CD14-positive monocyte (primary cell): ENCODE results near the gene DTNA. TPM values are rescaled to one million over a fixed set of nuclear protein-coding genes. Genes with fewer than 3 reads are reported as not detected.
"Not testable (repeated sequence)": the region's sequence is repeated elsewhere in the genome, so short reads cannot be mapped to it uniquely, and the experiment has no call there.

Experiments
- DNase-seq, 3 donors: peaks; one replicate each; pipeline ENCODE4 v3.0.0-alpha.2; 2011 to 2022
- H2AFZ ChIP-seq: 2 replicates; pipeline ENCODE4 v1.6.0; 2012; ENCODE audit warnings: mild to moderate bottlenecking, low read depth, low read length, inconsistent platforms; ENCODE audit not compliant: insufficient read depth, poor library complexity, severe bottlenecking
- H3K27ac ChIP-seq, 2 donors: 1 replicate in 1 of 2; 2 replicates in 1 of 2; pipeline ENCODE4 v1.5.1; 2012 to 2013; ENCODE audit warnings: low read length in 2 of 2, control low read depth in 1 of 2, inconsistent platforms in 1 of 2, low read depth in 1 of 2, mild to moderate bottlenecking in 1 of 2
- H3K27me3 ChIP-seq, 2 donors: one replicate each; pipeline versions ENCODE4 v1.6.0 to v1.6.1; 2011 to 2013; ENCODE audit warnings: low read length in 2 of 2; ENCODE audit not compliant: control insufficient read depth in 2 of 2, insufficient read depth in 2 of 2
- H3K36me3 ChIP-seq, 2 donors: replicated peaks in 1 of 2; 1 replicate in 1 of 2; 2 replicates in 1 of 2; pipeline versions ENCODE4 v1.5.1 to v1.6.1; 2012 to 2013; ENCODE audit warnings: low read length in 2 of 2, control low read depth in 1 of 2, inconsistent platforms in 1 of 2, mild to moderate bottlenecking in 1 of 2; ENCODE audit not compliant: insufficient read depth in 2 of 2, control insufficient read depth in 1 of 2
- H3K4me1 ChIP-seq, 2 donors: 1 replicate in 1 of 2; 2 replicates in 1 of 2; pipeline versions ENCODE4 v1.5.1 to v1.6.1; 2012 to 2013; ENCODE audit warnings: low read length in 2 of 2, control low read depth in 1 of 2, inconsistent platforms in 1 of 2, mild to moderate bottlenecking in 1 of 2, moderate library complexity in 1 of 2; ENCODE audit not compliant: insufficient read depth in 2 of 2, control insufficient read depth in 1 of 2
- H3K4me2 ChIP-seq: replicated peaks from 2 replicates; pipeline ENCODE3; 2012; ENCODE audit warnings: low read length, moderate library complexity, mild to moderate bottlenecking; ENCODE audit not compliant: poor library complexity, severe bottlenecking; ENCODE audit errors: extremely low read depth
- H3K4me3 ChIP-seq, 3 experiments: fragments of 200-600 bp in 1 of 3; sonication (generic) in 1 of 3; replicated peaks in 1 of 3; 1 replicate in 2 of 3; 2 replicates in 1 of 3; pipeline ENCODE4 v1.5.1; 2011 to 2013; ENCODE audit warnings: low read length in 3 of 3, mild to moderate bottlenecking in 3 of 3, control low read depth in 2 of 3, low read depth in 2 of 3, inconsistent platforms in 1 of 3, moderate library complexity in 1 of 3
- H3K79me2 ChIP-seq: 2 replicates; pipeline ENCODE4 v1.6.0; 2012; ENCODE audit warnings: mild to moderate bottlenecking, control low read depth, inconsistent platforms, low read length, moderate library complexity; ENCODE audit not compliant: insufficient read depth
- H3K9ac ChIP-seq: 2 replicates; pipeline ENCODE4 v1.6.0; 2017; ENCODE audit warnings: low read length, mild to moderate bottlenecking; ENCODE audit not compliant: insufficient read depth, poor library complexity, severe bottlenecking
- H3K9me3 ChIP-seq, 2 donors: replicated peaks in 1 of 2; 1 replicate in 1 of 2; 2 replicates in 1 of 2; pipeline versions ENCODE4 v1.5.1 to v1.6.1; 2012 to 2013; ENCODE audit warnings: low read length in 2 of 2, control low read depth in 1 of 2; ENCODE audit not compliant: control insufficient read depth in 1 of 2, insufficient read depth in 1 of 2
- H4K20me1 ChIP-seq: 2 replicates; pipeline ENCODE4 v1.6.0; 2012; ENCODE audit warnings: mild to moderate bottlenecking, low read length, control low read depth, moderate library complexity; ENCODE audit not compliant: insufficient read depth
- H3K27ac Mint-ChIP-seq, 7 donors: one replicate each; pipeline ENCODE4 v1.8.0; 2020; ENCODE audit warnings: mild to moderate bottlenecking in 7 of 7, mixed read lengths in 7 of 7, moderate library complexity in 6 of 7, inconsistent platforms in 2 of 7
- H3K27me3 Mint-ChIP-seq, 3 donors: one replicate each; pipeline ENCODE4 v1.8.0; 2021 to 2022; ENCODE audit warnings: low read depth in 3 of 3, mild to moderate bottlenecking in 3 of 3, mixed read lengths in 3 of 3, moderate library complexity in 3 of 3, inconsistent platforms in 1 of 3
- H3K36me3 Mint-ChIP-seq, 2 donors: one replicate each; pipeline ENCODE4 v1.8.0; 2020; ENCODE audit warnings: mixed read lengths in 2 of 2, inconsistent platforms in 1 of 2, mild to moderate bottlenecking in 1 of 2
- H3K4me1 Mint-ChIP-seq: one replicate; pipeline ENCODE4 v1.8.0; 2020; ENCODE audit warnings: mild to moderate bottlenecking, mixed read lengths
- H3K4me3 Mint-ChIP-seq, 2 donors: one replicate each; pipeline ENCODE4 v1.8.0; 2020; ENCODE audit warnings: mild to moderate bottlenecking in 2 of 2, mixed read lengths in 2 of 2, moderate library complexity in 1 of 2
- H3K9me3 Mint-ChIP-seq, 7 donors: one replicate each; pipeline ENCODE4 v1.8.0; 2020 to 2022; ENCODE audit warnings: mixed read lengths in 7 of 7, mild to moderate bottlenecking in 6 of 7, moderate library complexity in 6 of 7, inconsistent platforms in 2 of 7
- WGBS: methylation state at CpG from one replicate; pipeline ENCODE4 v1.1.5; 2013; ENCODE audit warnings: missing lambda C conversion rate; ENCODE audit not compliant: insufficient coverage; 5-methylcytosine and 5-hydroxymethylcytosine counted together
- intact Hi-C, 2 donors: fragments of 100-400 bp; cut with micrococcal nuclease; formaldehyde crosslinking; loops; one replicate each; pipeline versions ENCODE4 v1.15.0 to v1.15.1; 2023
- polyA plus RNA-seq, 3 donors: library from polyadenylated mRNA; depleted of rRNA in 1 of 3; unstranded in 2 of 3; stranded (reverse) in 1 of 3; fragments of 300-500 nt in 2 of 3; fragments of >200 nt in 1 of 3; fragmentation: Illumina TruSeq in 2 of 3; gene quantifications; 1 replicate in 2 of 3; 2 replicates in 1 of 3; pipeline ENCODE4 v1.2.3, GENCODE V29; 2012 to 2021
- TF ChIP-seq, protein P1 (sequence below): fragments of 200-600 bp; IDR thresholded peaks from one replicate; pipeline ENCODE4 v1.8.0; 2022; ENCODE audit warnings: antibody characterized with exemption, mild to moderate bottlenecking

The DTNA gene
- polyA plus RNA-seq, 3 donors: 0.53 to 2.3 (median 0.76) TPM

DNA sequence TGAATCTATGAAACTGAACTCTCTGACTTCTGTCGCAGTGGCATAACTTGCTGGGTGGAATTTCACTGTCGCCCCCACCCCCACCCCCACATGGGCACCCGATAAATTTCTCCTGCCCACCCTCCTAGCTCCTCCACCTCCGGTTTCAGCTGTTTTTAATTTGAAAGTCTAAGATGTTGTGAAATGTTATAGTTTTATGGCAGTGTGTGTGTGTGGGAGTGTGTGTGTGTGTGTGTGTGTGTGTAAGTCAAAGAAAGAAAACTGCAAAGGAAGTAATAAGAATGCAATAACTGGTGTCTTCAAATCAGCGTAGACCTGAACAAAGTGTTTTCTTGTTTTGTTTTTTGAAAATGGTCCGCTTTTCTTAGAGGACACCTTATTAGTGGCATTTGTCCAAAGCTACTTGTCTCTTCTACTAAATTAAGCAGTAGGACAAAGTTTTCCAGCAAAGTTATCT, 388 bp downstream of the DTNA start:
- Mint-ChIP-seq H3K27ac (peak overlapping the region; percentile 57 to 93 (median 76)), H3K4me3 (no peak overlapping the region), H3K9me3 (peaks cover 0 to 2% (median 0%) of the 10 kb centered on the region in 7 donors), H3K4me1 (peaks cover 25% of the 10 kb centered on the region), H3K36me3 (no peaks in the 10 kb centered on the region), H3K27me3 (no peaks in the 10 kb centered on the region)
- TF ChIP-seq, protein P1, sequence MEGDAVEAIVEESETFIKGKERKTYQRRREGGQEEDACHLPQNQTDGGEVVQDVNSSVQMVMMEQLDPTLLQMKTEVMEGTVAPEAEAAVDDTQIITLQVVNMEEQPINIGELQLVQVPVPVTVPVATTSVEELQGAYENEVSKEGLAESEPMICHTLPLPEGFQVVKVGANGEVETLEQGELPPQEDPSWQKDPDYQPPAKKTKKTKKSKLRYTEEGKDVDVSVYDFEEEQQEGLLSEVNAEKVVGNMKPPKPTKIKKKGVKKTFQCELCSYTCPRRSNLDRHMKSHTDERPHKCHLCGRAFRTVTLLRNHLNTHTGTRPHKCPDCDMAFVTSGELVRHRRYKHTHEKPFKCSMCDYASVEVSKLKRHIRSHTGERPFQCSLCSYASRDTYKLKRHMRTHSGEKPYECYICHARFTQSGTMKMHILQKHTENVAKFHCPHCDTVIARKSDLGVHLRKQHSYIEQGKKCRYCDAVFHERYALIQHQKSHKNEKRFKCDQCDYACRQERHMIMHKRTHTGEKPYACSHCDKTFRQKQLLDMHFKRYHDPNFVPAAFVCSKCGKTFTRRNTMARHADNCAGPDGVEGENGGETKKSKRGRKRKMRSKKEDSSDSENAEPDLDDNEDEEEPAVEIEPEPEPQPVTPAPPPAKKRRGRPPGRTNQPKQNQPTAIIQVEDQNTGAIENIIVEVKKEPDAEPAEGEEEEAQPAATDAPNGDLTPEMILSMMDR: no peak
- intact Hi-C loops: no loop called here
- 67% methylated on average over 2 of the region's 6 CpGs for WGBS
- H2AFZ ChIP-seq: no peak overlapping the region
- no peaks in the 10 kb centered on the region for H4K20me1 ChIP-seq
- peak overlapping the region; percentile 66 to 74 for H3K27ac ChIP-seq
- H3K9ac ChIP-seq: no peak overlapping the region
- H3K4me3 ChIP-seq: no peak overlapping the region
- peaks cover 22 to 26% of the 10 kb centered on the region in 2 donors for H3K4me1 ChIP-seq
- DNase-seq: no peak
- no peaks in the 10 kb centered on the region for H3K9me3 ChIP-seq
- H3K4me2 ChIP-seq: no peak overlapping the region
- H3K79me2 ChIP-seq: no peaks in the 10 kb centered on the region
- no peaks in the 10 kb centered on the region for H3K36me3 ChIP-seq
- no peaks in the 10 kb centered on the region for H3K27me3 ChIP-seq

DNA sequence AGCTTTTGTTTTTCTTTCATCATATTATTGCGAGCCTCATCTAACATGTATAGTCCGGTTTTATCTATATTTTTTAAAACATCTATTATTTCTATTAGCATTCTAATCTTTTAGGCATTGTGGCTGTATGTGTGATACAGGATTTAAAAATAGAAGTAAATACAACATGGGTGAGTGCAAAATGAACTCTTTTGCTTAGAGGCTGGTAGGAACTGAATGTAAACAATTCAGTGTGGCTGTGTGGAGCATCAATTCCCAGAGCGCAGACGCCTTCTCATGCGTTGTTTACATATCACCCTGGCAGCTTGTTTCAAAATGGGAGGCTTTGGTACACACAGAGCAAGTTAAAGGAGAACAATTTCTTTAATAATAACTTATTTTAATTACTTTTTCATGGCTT, 836 bp downstream of the DTNA start:
- no peaks in the 10 kb centered on the region for H3K79me2 ChIP-seq

DNA sequence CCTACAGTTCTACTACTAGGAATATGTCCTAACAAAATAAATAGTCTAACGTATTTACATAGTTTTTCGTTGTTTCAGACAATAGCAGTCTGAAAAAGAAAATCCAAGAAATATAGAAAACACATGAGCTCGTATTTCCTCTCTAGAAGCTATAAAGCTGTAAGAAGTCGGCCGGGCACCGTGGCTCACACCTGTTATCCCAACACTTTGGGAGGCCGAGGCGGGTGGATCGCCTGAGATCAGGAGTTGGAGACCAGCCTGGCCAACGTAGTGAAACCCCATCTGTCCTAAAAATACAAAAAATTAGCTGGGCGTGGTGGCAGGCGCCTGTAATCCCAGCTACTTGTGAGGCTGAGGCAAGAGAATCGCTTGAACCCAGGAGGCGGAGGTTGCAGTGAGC, 6.0 kb downstream of the DTNA start:
- H3K36me3 Mint-ChIP-seq, H3K9ac ChIP-seq, intact Hi-C loops, H3K27ac ChIP-seq, H3K4me3 ChIP-seq, H3K27ac Mint-ChIP-seq, DNase-seq, H3K27me3 ChIP-seq, H3K9me3 ChIP-seq, H3K9me3 Mint-ChIP-seq, H3K36me3 ChIP-seq, H3K4me3 Mint-ChIP-seq, H3K4me1 ChIP-seq, H3K4me2 ChIP-seq, H3K27me3 Mint-ChIP-seq, H2AFZ ChIP-seq, H4K20me1 ChIP-seq, H3K4me1 Mint-ChIP-seq, H3K79me2 ChIP-seq: not testable (repeated sequence)
- 98% methylated on average over 10 of the region's 14 CpGs for WGBS

More for the DNA sequence above, 836 bp downstream of the DTNA start:
- Histone ChIP-seq H3K4me2 (no peak overlapping the region), H3K27ac (no peak overlapping the region), H3K36me3 (no peaks in the 10 kb centered on the region), H3K9ac (no peak overlapping the region), H2AFZ (no peak overlapping the region), H3K4me3 (no peak overlapping the region), H3K27me3 (no peaks in the 10 kb centered on the region), H4K20me1 (no peaks in the 10 kb centered on the region), H3K9me3 (no peaks in the 10 kb centered on the region), H3K4me1 (peaks cover 22 to 26% of the 10 kb centered on the region in 2 donors)
- peaks cover 0 to 3% (median 0%) of the 10 kb centered on the region in 7 donors for H3K9me3 Mint-ChIP-seq
- H3K27ac Mint-ChIP-seq: peak overlapping the region in 2 of 7 donors; percentile 91 to 93
- no peaks in the 10 kb centered on the region for H3K27me3 Mint-ChIP-seq
- H3K4me3 Mint-ChIP-seq: no peak overlapping the region
- DNase-seq: no peak
- intact Hi-C loops: no loop called here
- no CpG with 5 or more reads among the region's 5 CpGs for WGBS
- no peaks in the 10 kb centered on the region for H3K36me3 Mint-ChIP-seq
- TF ChIP-seq, protein P1: no peak
- H3K4me1 Mint-ChIP-seq: peaks cover 25% of the 10 kb centered on the region
